T-cell (primary cell): Measurements from ENCODE around the gene NGDN. TPM values are rescaled to one million over a fixed set of nuclear protein-coding genes. Genes with fewer than 3 reads are reported as not detected.

ENCODE experiments used
- ATAC-seq, 4 experiments: fragments of 200-7000 bp in 3 of 4; fragments of 150-1000 bp in 1 of 4; cut with Tn5 transposase; replicated peaks in 1 of 4; 1 replicate in 3 of 4; 2 replicates in 1 of 4; pipeline ENCODE4 v1.10.0; 2021; ENCODE audit warnings: moderate library complexity in 3 of 4, mild to moderate bottlenecking in 2 of 4, moderate number of reproducible peaks in 1 of 4
- CTCF ChIA-PET, 2 donors: fragments of 300-600 bp; sonication (Branson Sonifier 250); formaldehyde crosslinking; loops; one replicate each; lab custom pipeline; 2022; ENCODE audit warnings: antibody characterized with exemption in 2 of 2; lab: Charles Lee
- POLR2A ChIA-PET, 2 donors: fragments of 300-600 bp; sonication (Branson Sonifier 250); formaldehyde crosslinking; loops; one replicate each; lab custom pipeline; 2022; ENCODE audit warnings: antibody characterized with exemption in 2 of 2; lab: Charles Lee
- DNase-seq, 35 experiments: peaks; one replicate each; pipeline versions ENCODE4 v3.0.0 to v3.0.0-alpha.2; 2013 to 2023
- H3K27ac ChIP-seq: one replicate; pipeline ENCODE4 v1.5.1; 2013; ENCODE audit warnings: low read length
- H3K27me3 ChIP-seq, 2 experiments: replicated peaks in 1 of 2; 1 replicate in 1 of 2; 2 replicates in 1 of 2; pipeline versions ENCODE4 v1.6.1 to v1.7.0; 2013; ENCODE audit warnings: low read length in 1 of 2, mixed read lengths in 1 of 2; ENCODE audit not compliant: control insufficient read depth in 2 of 2, insufficient read depth in 2 of 2; ENCODE audit errors: extremely low read depth in 1 of 2
- H3K36me3 ChIP-seq, 2 donors: 1 replicate in 1 of 2; 2 replicates in 1 of 2; pipeline versions ENCODE4 v1.6.1 to v1.7.0; 2013; ENCODE audit warnings: low read length in 1 of 2; ENCODE audit not compliant: control insufficient read depth in 2 of 2, insufficient read depth in 1 of 2; ENCODE audit errors: extremely low read depth in 1 of 2
- H3K4me1 ChIP-seq, 2 experiments: 1 replicate in 1 of 2; 2 replicates in 1 of 2; pipeline versions ENCODE4 v1.6.1 to v1.7.0; 2013; ENCODE audit warnings: low read length in 2 of 2, mixed read lengths in 1 of 2; ENCODE audit not compliant: insufficient read depth in 2 of 2, control insufficient read depth in 1 of 2; ENCODE audit errors: extremely low read depth in 1 of 2
- H3K4me3 ChIP-seq, 2 donors: 1 replicate in 1 of 2; 2 replicates in 1 of 2; pipeline versions ENCODE4 v1.5.1 to v1.7.0; 2013; ENCODE audit warnings: mild to moderate bottlenecking in 2 of 2, low read length in 1 of 2, moderate library complexity in 1 of 2; ENCODE audit not compliant: control insufficient read depth in 1 of 2; ENCODE audit errors: extremely low read depth in 1 of 2
- H3K9me3 ChIP-seq: 2 replicates; pipeline ENCODE4 v1.7.0; 2013
- H3K27ac Mint-ChIP-seq, 2 donors: one replicate each; pipeline ENCODE4 v1.8.0; 2020 to 2021; ENCODE audit warnings: mild to moderate bottlenecking in 2 of 2, mixed read lengths in 2 of 2
- H3K27me3 Mint-ChIP-seq, 2 donors: one replicate each; pipeline ENCODE4 v1.8.0; 2021 to 2022; ENCODE audit warnings: mixed read lengths in 2 of 2
- H3K36me3 Mint-ChIP-seq: one replicate; pipeline ENCODE4 v1.8.0; 2021; ENCODE audit warnings: mixed read lengths
- H3K4me1 Mint-ChIP-seq, 3 donors: one replicate each; pipeline ENCODE4 v1.8.0; 2020 to 2022; ENCODE audit warnings: mixed read lengths in 3 of 3, mild to moderate bottlenecking in 1 of 3
- H3K4me3 Mint-ChIP-seq, 3 donors: one replicate each; pipeline ENCODE4 v1.8.0; 2020 to 2022; ENCODE audit warnings: mild to moderate bottlenecking in 3 of 3, mixed read lengths in 3 of 3, moderate library complexity in 3 of 3
- H3K9me3 Mint-ChIP-seq, 3 donors: one replicate each; pipeline ENCODE4 v1.8.0; 2020 to 2022; ENCODE audit warnings: mixed read lengths in 3 of 3
- WGBS: methylation state at CpG from one replicate; pipeline ENCODE4 v1.1.5; 2013; ENCODE audit warnings: missing lambda C conversion rate; ENCODE audit not compliant: insufficient coverage; 5-methylcytosine and 5-hydroxymethylcytosine counted together
- total RNA-seq, 35 experiments: library from RNA in 6 of 35; stranded (reverse) in 6 of 35; fragments of 120-200 nt in 1 of 35; gene quantifications; one replicate each; pipeline versions ENCODE4 v1.2.1 to v1.2.4 and lab custom pipeline; 2013 to 2026

Gene NGDN
- total RNA-seq, 5 donors from 2014 or later (not counting 1 experiment from before 2014, with no cell fraction given), result 56.5 to 121 (median 63.7) TPM

DNA sequence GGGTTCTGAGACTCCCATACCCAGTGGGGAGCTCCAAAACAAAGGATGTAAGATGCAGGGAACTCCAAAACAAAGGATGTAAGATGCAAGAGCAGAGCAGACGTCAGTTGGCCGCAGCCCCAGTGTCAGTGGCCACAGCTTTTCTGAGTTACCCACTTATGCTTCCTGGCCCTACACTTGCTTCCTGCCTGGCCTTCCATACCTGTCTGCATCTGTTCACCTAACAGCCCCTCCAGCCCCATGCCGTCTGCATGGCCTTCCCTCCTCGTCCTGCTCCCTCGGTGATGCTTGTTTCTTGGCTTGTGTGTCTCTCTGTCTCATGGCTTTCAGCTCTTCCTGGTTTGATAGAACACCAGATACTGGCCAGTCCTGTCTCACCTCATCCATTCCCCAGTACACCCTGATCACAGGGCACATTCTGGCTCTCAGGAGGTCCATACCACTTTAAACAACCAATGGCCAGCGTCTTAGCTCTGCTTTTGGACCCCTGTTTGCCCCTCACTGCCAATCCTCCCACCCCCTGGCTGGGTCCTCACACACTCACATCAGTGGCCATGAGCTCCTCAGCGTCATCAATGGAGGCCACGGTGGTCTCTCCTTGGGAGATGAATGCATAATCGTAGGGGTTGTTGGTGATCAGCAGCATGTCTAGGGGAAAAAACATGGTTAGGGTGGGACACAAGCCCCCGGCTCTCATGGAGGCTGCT lies 39.3 kb upstream of the NGDN start:
- no peaks in the 10 kb centered on the region for H3K4me1 ChIP-seq
- H3K9me3 ChIP-seq, result no peaks in the 10 kb centered on the region
- no peaks in the 10 kb centered on the region for H3K36me3 ChIP-seq
- no peak overlapping the region for H3K4me3 Mint-ChIP-seq
- no peak overlapping the region for H3K4me3 ChIP-seq
- no peaks in the 10 kb centered on the region for H3K36me3 Mint-ChIP-seq
- no peaks in the 10 kb centered on the region for H3K9me3 Mint-ChIP-seq
- H3K27me3 Mint-ChIP-seq, result peaks cover 5 to 13% of the 10 kb centered on the region in 2 donors
- H3K27ac ChIP-seq, result no peak overlapping the region
- WGBS, result 75% methylated on average over 8 of the region's 10 CpGs
- no peak overlapping the region for H3K27ac Mint-ChIP-seq
- DNase-seq (no peak), ATAC-seq (no peak)
- peaks cover 0 to 20% of the 10 kb centered on the region in 2 experiments for H3K27me3 ChIP-seq
- no peaks in the 10 kb centered on the region for H3K4me1 Mint-ChIP-seq
- CTCF ChIA-PET, result no interaction called here
- POLR2A ChIA-PET, result no interaction called here

DNA sequence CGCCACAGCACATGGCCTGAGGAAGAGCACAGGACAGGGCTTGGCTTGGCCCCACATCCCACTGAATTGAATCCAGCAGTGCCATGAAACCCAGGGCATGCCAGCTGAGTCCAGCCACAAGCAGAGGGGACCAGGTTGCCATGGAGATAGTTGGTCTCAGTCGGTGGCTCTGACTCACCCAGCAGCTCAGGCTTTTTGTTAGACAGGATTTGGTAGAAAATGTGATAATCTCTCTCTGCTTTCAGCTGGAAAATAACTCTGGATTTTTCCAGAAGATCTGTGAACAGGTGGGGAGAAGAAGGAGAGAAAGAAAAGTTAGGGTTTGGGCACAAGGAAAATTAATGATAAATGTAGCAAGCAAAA lies 38.8 kb upstream of the NGDN start:
- Histone ChIP-seq H3K4me3 (no peak overlapping the region), H3K9me3 (no peaks in the 10 kb centered on the region), H3K36me3 (no peaks in the 10 kb centered on the region), H3K27ac (no peak overlapping the region), H3K27me3 (peaks cover 0 to 20% of the 10 kb centered on the region in 2 experiments), H3K4me1 (no peaks in the 10 kb centered on the region)
- WGBS, result 94% methylated on average over 1 of the region's 2 CpGs
- H3K4me1 Mint-ChIP-seq, result no peaks in the 10 kb centered on the region
- no peak for DNase-seq
- H3K36me3 Mint-ChIP-seq, result no peaks in the 10 kb centered on the region
- no peak for ATAC-seq
- ChIA-PET POLR2A (no interaction called here), CTCF (no interaction called here)
- no peak overlapping the region for H3K4me3 Mint-ChIP-seq
- H3K27ac Mint-ChIP-seq, result no peak overlapping the region
- no peaks in the 10 kb centered on the region for H3K9me3 Mint-ChIP-seq
- peaks cover 5 to 10% of the 10 kb centered on the region in 2 donors for H3K27me3 Mint-ChIP-seq

DNA sequence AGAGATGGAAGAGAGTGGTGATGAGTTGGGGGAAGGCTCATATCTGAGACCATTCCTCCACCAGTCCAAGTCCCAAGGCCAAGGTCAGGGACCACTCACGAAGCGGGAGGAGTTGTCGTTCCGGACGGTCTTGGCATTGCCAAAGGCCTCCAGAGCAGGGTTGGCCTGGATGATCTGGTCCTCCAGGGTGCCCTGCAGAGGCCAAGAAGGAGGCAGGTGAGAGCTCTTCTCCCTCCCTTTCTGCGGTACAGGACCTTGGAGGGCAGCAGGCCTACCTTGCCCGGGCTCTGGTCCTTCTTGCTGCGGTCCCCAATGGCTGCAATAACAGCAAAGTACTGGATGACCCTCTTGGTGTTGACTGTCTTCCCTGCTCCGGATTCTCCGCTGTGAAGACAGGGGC lies 38.0 kb upstream of the NGDN start:
- H3K9me3 Mint-ChIP-seq, result no peaks in the 10 kb centered on the region
- CTCF ChIA-PET, result no interaction called here
- DNase-seq, result peak in 1 of 35 experiments; percentile 16

DNA sequence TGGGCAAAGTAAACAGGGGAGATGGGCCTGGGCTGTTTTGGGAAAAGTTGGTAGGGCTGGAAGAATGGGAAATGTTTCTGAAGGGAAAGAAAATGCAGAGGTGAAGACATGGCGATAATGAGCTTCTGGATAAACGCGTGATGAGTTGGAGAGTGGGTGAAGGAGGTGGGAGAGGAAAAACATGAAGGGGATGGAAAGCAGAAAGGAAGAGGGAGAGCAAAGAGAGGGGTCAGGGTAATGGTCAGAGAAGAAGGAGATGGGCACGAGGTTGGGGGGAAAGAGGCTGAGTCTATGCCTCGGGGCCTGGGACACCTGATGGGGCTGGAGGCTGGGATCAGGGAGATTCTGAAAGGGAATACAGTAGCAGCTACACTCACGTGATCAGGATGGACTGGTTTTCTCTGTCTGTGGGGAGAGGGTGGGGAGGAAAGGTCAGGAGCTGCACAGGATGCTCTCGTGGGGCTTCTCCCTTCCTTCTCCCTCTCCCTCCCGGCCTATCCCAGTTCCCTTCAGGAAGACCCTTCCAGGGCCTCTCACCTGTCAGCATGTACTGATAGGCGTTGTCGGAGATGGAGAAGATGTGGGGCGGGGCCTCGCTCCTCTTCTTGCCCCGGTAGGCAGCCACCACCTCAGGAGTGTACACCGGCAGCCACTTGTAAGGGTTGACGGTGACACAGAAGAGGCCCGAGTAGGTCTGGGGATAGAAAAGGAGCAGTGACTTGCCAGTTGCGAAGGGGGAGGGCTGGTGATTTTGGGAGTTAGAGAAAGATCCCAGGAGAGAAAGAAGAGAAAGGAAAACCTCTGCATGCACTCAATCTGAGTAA lies 37.2 kb upstream of the NGDN start:
- no peaks in the 10 kb centered on the region for H3K9me3 ChIP-seq
- H3K4me3 ChIP-seq, result no peak overlapping the region
- peak in 1 of 35 experiments; percentile 11 for DNase-seq
- H3K4me1 ChIP-seq, result no peaks in the 10 kb centered on the region
- H3K27ac Mint-ChIP-seq, result no peak overlapping the region
- H3K9me3 Mint-ChIP-seq, result no peaks in the 10 kb centered on the region
- no peaks in the 10 kb centered on the region for H3K4me1 Mint-ChIP-seq
- H3K4me3 Mint-ChIP-seq, result no peak overlapping the region
- POLR2A ChIA-PET, result no interaction called here
- no peak for ATAC-seq
- H3K27ac ChIP-seq, result no peak overlapping the region
- peaks cover 0 to 20% of the 10 kb centered on the region in 2 experiments for H3K27me3 ChIP-seq
- CTCF ChIA-PET, result interaction anchor here in 1 of 2 donors (0.5 kb wide), 1 partner anchor 288 kb away, joined by 4 read pairs; no protein-coding TSS in a partner anchor
- no peaks in the 10 kb centered on the region for H3K36me3 ChIP-seq
- 91% methylated on average over 14 of the region's 17 CpGs for WGBS
- H3K36me3 Mint-ChIP-seq, result no peaks in the 10 kb centered on the region
- H3K27me3 Mint-ChIP-seq, result peaks cover 5 to 10% of the 10 kb centered on the region in 2 donors

More for the DNA sequence above, 38.0 kb upstream of the NGDN start:
- Mint-ChIP-seq H3K4me3 (no peak overlapping the region), H3K4me1 (no peaks in the 10 kb centered on the region), H3K27me3 (peaks cover 5 to 10% of the 10 kb centered on the region in 2 donors), H3K36me3 (no peaks in the 10 kb centered on the region), H3K27ac (no peak overlapping the region)
- POLR2A ChIA-PET, result no interaction called here
- H3K36me3 ChIP-seq, result no peaks in the 10 kb centered on the region
- peaks cover 0 to 23% of the 10 kb centered on the region in 2 experiments for H3K27me3 ChIP-seq
- ATAC-seq, result no peak
- H3K9me3 ChIP-seq, result no peaks in the 10 kb centered on the region
- WGBS, result 84% methylated on average over 8 of the region's 10 CpGs
- no peaks in the 10 kb centered on the region for H3K4me1 ChIP-seq
- no peak overlapping the region for H3K4me3 ChIP-seq
- no peak overlapping the region for H3K27ac ChIP-seq

DNA sequence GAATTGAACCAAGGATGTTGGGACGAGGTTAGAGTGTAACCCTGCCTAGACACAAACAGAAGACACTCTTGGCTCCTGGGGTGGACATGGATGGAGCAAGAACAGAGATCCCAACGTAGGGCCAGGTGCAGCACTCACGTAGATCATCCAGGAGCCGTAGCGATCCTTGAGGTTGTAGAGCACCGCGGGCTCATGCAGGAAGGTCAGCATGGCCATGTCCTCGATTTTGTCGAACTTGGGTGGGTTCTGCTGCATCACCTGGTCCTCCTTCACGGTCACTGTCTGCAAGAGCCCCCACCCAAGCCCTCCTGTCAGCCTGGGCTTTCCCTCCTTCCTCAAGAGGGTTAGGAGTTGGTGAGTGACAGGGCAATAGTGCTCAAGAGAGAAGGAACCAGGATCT lies 36.6 kb upstream of the NGDN start:
- no peaks in the 10 kb centered on the region for H3K4me1 Mint-ChIP-seq

DNA sequence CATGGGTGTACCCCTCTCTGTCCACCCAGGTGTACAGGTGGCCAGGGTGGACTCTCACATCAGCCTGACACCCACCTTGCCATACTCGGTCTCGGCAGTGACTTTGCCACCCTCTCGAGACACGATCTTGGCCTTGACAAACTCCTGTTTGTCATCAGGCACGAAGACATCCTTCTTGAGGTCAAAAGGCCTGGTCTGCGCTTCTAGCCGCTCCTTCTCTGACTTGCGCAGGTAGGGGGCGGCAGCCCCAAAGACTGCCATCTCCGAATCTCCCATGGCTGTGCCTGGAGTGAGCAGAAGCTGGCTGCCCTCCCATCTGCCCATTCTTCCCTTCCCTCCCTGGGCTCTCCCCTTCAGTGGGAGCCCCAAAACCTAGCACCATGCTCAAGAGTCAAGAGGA lies 36.0 kb upstream of the NGDN start:
- no peaks in the 10 kb centered on the region for H3K36me3 Mint-ChIP-seq
- H3K27ac Mint-ChIP-seq, result no peak overlapping the region
- peaks cover 0 to 14% of the 10 kb centered on the region in 2 experiments for H3K27me3 ChIP-seq
- H3K9me3 Mint-ChIP-seq, result no peaks in the 10 kb centered on the region
- DNase-seq, result peak in 1 of 35 experiments; percentile 22
- 87% methylated on average over 10 of the region's 10 CpGs for WGBS
- H3K4me1 ChIP-seq, result no peaks in the 10 kb centered on the region
- no peaks in the 10 kb centered on the region for H3K4me1 Mint-ChIP-seq
- CTCF ChIA-PET, result no interaction called here
- no peaks in the 10 kb centered on the region for H3K36me3 ChIP-seq
- H3K9me3 ChIP-seq, result no peaks in the 10 kb centered on the region
- H3K27ac ChIP-seq, result no peak overlapping the region
- no peak for ATAC-seq
- no peak overlapping the region for H3K4me3 ChIP-seq
- POLR2A ChIA-PET, result no interaction called here
- H3K4me3 Mint-ChIP-seq, result no peak overlapping the region
- peaks cover 5 to 10% of the 10 kb centered on the region in 2 donors for H3K27me3 Mint-ChIP-seq

More for the DNA sequence above, 36.6 kb upstream of the NGDN start:
- Histone ChIP-seq H3K9me3 (no peaks in the 10 kb centered on the region), H3K36me3 (no peaks in the 10 kb centered on the region), H3K4me1 (no peaks in the 10 kb centered on the region), H3K4me3 (no peak overlapping the region), H3K27me3 (peaks cover 0 to 18% of the 10 kb centered on the region in 2 experiments), H3K27ac (no peak overlapping the region)
- Mint-ChIP-seq H3K9me3 (no peaks in the 10 kb centered on the region), H3K36me3 (no peaks in the 10 kb centered on the region), H3K27ac (no peak overlapping the region), H3K4me3 (no peak overlapping the region), H3K27me3 (peaks cover 5 to 10% of the 10 kb centered on the region in 2 donors)
- 59% methylated on average over 3 of the region's 10 CpGs for WGBS
- POLR2A ChIA-PET, result no interaction called here
- peak in 1 of 35 experiments; percentile 13 for DNase-seq
- CTCF ChIA-PET, result no interaction called here
- ATAC-seq, result no peak
